ENCODE data around the gene MANSC4.
A peak's percentile ranks its signal among the peaks of the same experiment; 100 is the strongest.

MANSC4 gene

GRCh38 chr12:27779920-27780611 is at the start of gene MANSC4, which contains the start of gene KLHL42:
MANSC4 (minus strand) TSS chr12:27780236; CDS start chr12:27771276, 8,960 bp downstream.
KLHL42 (plus strand) TSS chr12:27780233; CDS start chr12:27780331, 98 bp downstream.
- peak; percentile 40 for DNase-seq (ENCODE audit: extremely low read depth, low read depth)
- TF ChIP-seq, protein P1, sequence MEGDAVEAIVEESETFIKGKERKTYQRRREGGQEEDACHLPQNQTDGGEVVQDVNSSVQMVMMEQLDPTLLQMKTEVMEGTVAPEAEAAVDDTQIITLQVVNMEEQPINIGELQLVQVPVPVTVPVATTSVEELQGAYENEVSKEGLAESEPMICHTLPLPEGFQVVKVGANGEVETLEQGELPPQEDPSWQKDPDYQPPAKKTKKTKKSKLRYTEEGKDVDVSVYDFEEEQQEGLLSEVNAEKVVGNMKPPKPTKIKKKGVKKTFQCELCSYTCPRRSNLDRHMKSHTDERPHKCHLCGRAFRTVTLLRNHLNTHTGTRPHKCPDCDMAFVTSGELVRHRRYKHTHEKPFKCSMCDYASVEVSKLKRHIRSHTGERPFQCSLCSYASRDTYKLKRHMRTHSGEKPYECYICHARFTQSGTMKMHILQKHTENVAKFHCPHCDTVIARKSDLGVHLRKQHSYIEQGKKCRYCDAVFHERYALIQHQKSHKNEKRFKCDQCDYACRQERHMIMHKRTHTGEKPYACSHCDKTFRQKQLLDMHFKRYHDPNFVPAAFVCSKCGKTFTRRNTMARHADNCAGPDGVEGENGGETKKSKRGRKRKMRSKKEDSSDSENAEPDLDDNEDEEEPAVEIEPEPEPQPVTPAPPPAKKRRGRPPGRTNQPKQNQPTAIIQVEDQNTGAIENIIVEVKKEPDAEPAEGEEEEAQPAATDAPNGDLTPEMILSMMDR (IDR thresholded peaks at IDR 0.05; ENCODE audit: low read depth, low read length) = no peak

DNA sequence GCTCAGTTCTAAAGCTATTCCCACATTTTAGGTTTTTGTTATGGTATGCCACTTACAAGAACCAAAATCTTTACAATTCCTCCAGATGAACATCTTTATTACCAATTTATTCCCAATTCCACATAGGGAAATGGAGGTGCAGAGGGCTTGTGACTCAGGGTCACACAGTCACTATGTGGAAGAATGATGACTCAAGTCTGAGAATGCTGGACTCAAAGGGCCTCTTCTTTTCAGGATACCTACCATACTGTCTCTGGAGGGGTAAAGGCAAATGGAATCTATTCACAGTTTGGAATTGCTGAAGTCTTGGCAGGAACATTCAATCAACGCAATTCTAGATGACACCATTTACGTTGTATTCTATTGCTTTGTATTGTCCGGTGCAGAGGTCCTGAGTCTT is 48.2 kb upstream of the MANSC4 start:
- TF ChIP-seq, protein P1 (IDR thresholded peaks at IDR 0.05; ENCODE audit: low read depth, low read length) = no peak
- DNase-seq (ENCODE audit: extremely low read depth, low read depth) = no peak

GRCh38 chr12:27826076-27826475 is 46.0 kb upstream of the MANSC4 start:
- TF ChIP-seq, protein P1 (IDR thresholded peaks at IDR 0.05; ENCODE audit: low read depth, low read length) = no peak
- DNase-seq (ENCODE audit: extremely low read depth, low read depth) = no peak

- DNase-seq (ENCODE audit: extremely low read depth, low read depth) = no peak
- TF ChIP-seq, protein P1 (IDR thresholded peaks at IDR 0.05; ENCODE audit: low read depth, low read length) = no peak
Measured at GRCh38 chr12:27824126-27824842, 44.2 kb upstream of the MANSC4 start.

GRCh38 chr12:27823038-27823437 is 43.0 kb upstream of the MANSC4 start:
- DNase-seq (ENCODE audit: extremely low read depth, low read depth) = no peak
- TF ChIP-seq, protein P1 (IDR thresholded peaks at IDR 0.05; ENCODE audit: low read depth, low read length) = no peak

GRCh38 chr12:27822076-27822712 is 42.2 kb upstream of the MANSC4 start:
- TF ChIP-seq, protein P1 (IDR thresholded peaks at IDR 0.05; ENCODE audit: low read depth, low read length) = no peak
- peak; percentile 12 for DNase-seq (ENCODE audit: extremely low read depth, low read depth)
